Measurements from ENCODE around the gene KCNH1. TPM values are rescaled to one million over a fixed set of nuclear protein-coding genes. Genes with fewer than 3 reads are reported as not detected.

The KCNH1 gene
- total RNA-seq, 2 donors from 2014 or later = 3.2 to 3.5 TPM

DNA sequence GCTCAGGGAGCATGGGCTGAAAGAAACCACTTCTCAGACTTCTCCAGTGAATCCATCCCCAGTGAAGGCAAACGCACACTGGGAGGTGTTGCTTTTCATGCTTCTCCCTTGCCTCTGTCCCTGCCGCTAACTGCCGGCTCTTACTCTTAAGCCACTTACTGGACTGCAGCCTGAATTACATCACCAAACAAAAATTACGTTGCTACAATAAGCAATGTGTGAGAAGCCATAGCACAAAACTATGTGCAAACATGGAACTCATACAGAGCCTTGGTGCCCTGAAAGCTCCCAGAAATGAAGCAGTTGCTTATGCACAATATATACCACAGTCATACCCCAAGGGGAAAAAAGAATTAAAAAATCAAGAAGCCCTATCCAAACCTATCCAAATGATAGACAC lies 375.2 kb downstream of the KCNH1 start:
- no peaks in the 10 kb centered on the region for H3K4me1 ChIP-seq (ENCODE audit: control insufficient read depth, insufficient read depth, low read length)
- H3K27ac ChIP-seq (ENCODE audit: low read depth, low read length) = no peak overlapping the region
- H3K36me3 ChIP-seq (ENCODE audit: control insufficient read depth, insufficient read depth, low read length) = no peaks in the 10 kb centered on the region
- no peak overlapping the region for H3K4me3 Mint-ChIP-seq
- H3K9me3 Mint-ChIP-seq = peaks cover 7% of the 10 kb centered on the region
- WGBS, 2 experiments (ENCODE audit: insufficient coverage in 1 of 2, insufficient read length in 1 of 2) = 84 to 95% methylated on average over 3 to 4 of the region's 4 CpGs
- no peak overlapping the region for H3K27ac Mint-ChIP-seq
- no peaks in the 10 kb centered on the region for H3K9me3 ChIP-seq (ENCODE audit: control insufficient read depth, low read length)
- peaks cover 8% of the 10 kb centered on the region for H3K27me3 ChIP-seq (ENCODE audit: control insufficient read depth, insufficient read depth, low read length, poor library complexity, severe bottlenecking)
- peaks cover 63% of the 10 kb centered on the region for H3K27me3 Mint-ChIP-seq (ENCODE audit: insufficient read depth)
- no peak overlapping the region for H3K4me3 ChIP-seq (ENCODE audit: low read length)
- no peak overlapping the region for H3K9ac ChIP-seq (ENCODE audit: extremely low read depth, low read length, poor library complexity, severe bottlenecking)
- H3K4me1 Mint-ChIP-seq = peaks cover 11% of the 10 kb centered on the region
- TF ChIP-seq, protein P1, sequence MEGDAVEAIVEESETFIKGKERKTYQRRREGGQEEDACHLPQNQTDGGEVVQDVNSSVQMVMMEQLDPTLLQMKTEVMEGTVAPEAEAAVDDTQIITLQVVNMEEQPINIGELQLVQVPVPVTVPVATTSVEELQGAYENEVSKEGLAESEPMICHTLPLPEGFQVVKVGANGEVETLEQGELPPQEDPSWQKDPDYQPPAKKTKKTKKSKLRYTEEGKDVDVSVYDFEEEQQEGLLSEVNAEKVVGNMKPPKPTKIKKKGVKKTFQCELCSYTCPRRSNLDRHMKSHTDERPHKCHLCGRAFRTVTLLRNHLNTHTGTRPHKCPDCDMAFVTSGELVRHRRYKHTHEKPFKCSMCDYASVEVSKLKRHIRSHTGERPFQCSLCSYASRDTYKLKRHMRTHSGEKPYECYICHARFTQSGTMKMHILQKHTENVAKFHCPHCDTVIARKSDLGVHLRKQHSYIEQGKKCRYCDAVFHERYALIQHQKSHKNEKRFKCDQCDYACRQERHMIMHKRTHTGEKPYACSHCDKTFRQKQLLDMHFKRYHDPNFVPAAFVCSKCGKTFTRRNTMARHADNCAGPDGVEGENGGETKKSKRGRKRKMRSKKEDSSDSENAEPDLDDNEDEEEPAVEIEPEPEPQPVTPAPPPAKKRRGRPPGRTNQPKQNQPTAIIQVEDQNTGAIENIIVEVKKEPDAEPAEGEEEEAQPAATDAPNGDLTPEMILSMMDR (conservative IDR thresholded peaks at IDR 0.05) = no peak
- DNase-seq = no peak
- H3K36me3 Mint-ChIP-seq (ENCODE audit: low read depth) = no peaks in the 10 kb centered on the region

GRCh38 chr1:210758261-210758660 lies 375.7 kb downstream of the KCNH1 start:
- H3K4me3 ChIP-seq (ENCODE audit: low read length) = no peak overlapping the region
- H3K9me3 ChIP-seq (ENCODE audit: control insufficient read depth, low read length) = no peaks in the 10 kb centered on the region
- H3K4me3 Mint-ChIP-seq = no peak overlapping the region
- peaks cover 11% of the 10 kb centered on the region for H3K4me1 Mint-ChIP-seq
- H3K27ac ChIP-seq (ENCODE audit: low read depth, low read length) = no peak overlapping the region
- no peak overlapping the region for H3K9ac ChIP-seq (ENCODE audit: extremely low read depth, low read length, poor library complexity, severe bottlenecking)
- TF ChIP-seq, protein P1 (conservative IDR thresholded peaks at IDR 0.05) = no peak
- H3K27ac Mint-ChIP-seq = no peak overlapping the region
- no peak for DNase-seq
- H3K27me3 Mint-ChIP-seq (ENCODE audit: insufficient read depth) = peaks cover 63% of the 10 kb centered on the region
- H3K27me3 ChIP-seq (ENCODE audit: control insufficient read depth, insufficient read depth, low read length, poor library complexity, severe bottlenecking) = peaks cover 7% of the 10 kb centered on the region
- WGBS, 2 experiments (ENCODE audit: insufficient coverage in 1 of 2, insufficient read length in 1 of 2) = 78 to 86% methylated on average over 1 of the region's 1 CpG
- no peaks in the 10 kb centered on the region for H3K4me1 ChIP-seq (ENCODE audit: control insufficient read depth, insufficient read depth, low read length)
- H3K36me3 Mint-ChIP-seq (ENCODE audit: low read depth) = no peaks in the 10 kb centered on the region
- H3K36me3 ChIP-seq (ENCODE audit: control insufficient read depth, insufficient read depth, low read length) = no peaks in the 10 kb centered on the region
- H3K9me3 Mint-ChIP-seq = peaks cover 7% of the 10 kb centered on the region

DNA sequence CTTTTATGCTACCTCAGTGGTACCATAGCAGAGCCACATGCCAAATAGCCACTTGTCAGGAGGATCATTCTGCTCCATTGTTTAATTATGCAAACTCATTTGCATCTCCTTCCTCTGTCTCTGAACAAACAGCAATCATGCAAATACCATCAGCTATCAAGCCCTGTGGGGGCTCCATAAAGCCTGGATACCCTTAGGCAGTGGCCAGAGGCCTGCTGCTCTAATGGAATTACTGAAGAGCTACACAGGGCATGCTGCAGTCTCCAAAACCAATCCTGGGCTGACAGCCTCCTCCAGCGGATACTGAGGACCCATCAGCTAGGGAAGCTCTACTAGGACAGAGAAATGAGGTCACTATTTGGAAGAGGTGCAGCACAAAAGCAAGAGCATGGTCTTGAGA lies 376.3 kb downstream of the KCNH1 start:
- Mint-ChIP-seq H3K36me3 (ENCODE audit: low read depth) (no peaks in the 10 kb centered on the region), H3K27ac (no peak overlapping the region), H3K9me3 (peaks cover 7% of the 10 kb centered on the region), H3K4me1 (peaks cover 11% of the 10 kb centered on the region), H3K4me3 (no peak overlapping the region), H3K27me3 (ENCODE audit: insufficient read depth) (peaks cover 58% of the 10 kb centered on the region)
- no peak overlapping the region for H3K27ac ChIP-seq (ENCODE audit: low read depth, low read length)
- peaks cover 13% of the 10 kb centered on the region for H3K27me3 ChIP-seq (ENCODE audit: control insufficient read depth, insufficient read depth, low read length, poor library complexity, severe bottlenecking)
- no peak overlapping the region for H3K4me3 ChIP-seq (ENCODE audit: low read length)
- DNase-seq = peak; percentile 60
- H3K4me1 ChIP-seq (ENCODE audit: control insufficient read depth, insufficient read depth, low read length) = no peaks in the 10 kb centered on the region
- H3K9ac ChIP-seq (ENCODE audit: extremely low read depth, low read length, poor library complexity, severe bottlenecking) = no peak overlapping the region
- WGBS, 2 experiments (ENCODE audit: insufficient coverage in 1 of 2, insufficient read length in 1 of 2) = 59% methylated on average over 1 of the region's 1 CpG; no CpG with 5 or more reads in 1 of the 2 experiments
- H3K36me3 ChIP-seq (ENCODE audit: control insufficient read depth, insufficient read depth, low read length) = no peaks in the 10 kb centered on the region
- TF ChIP-seq, protein P1 (conservative IDR thresholded peaks at IDR 0.05) = no peak
- no peaks in the 10 kb centered on the region for H3K9me3 ChIP-seq (ENCODE audit: control insufficient read depth, low read length)

Data from endodermal cell (in vitro differentiated cells).